ENCODE results near the gene PLCL2. TPM values are rescaled to one million over a fixed set of nuclear protein-coding genes. Genes with fewer than 3 reads are reported as not detected.
"Not testable (repeated sequence)": the region's sequence is repeated elsewhere in the genome, so short reads cannot be mapped to it uniquely, and the experiment has no call there.

The PLCL2 gene
- polyA plus RNA-seq, 1 donor from 2014 or later: 43.4 TPM

GRCh38 chr3:16978234-16978920, 93.6 kb downstream of the PLCL2 start:
- H3K4me3 Mint-ChIP-seq: no peak overlapping the region
- H3K36me3 Mint-ChIP-seq: peaks cover 9% of the 10 kb centered on the region
- no peaks in the 10 kb centered on the region for H3K9me3 Mint-ChIP-seq
- H3K27me3 Mint-ChIP-seq: no peaks in the 10 kb centered on the region
- peaks cover 22 to 45% (median 26%) of the 10 kb centered on the region in 3 donors for H3K4me1 Mint-ChIP-seq
- peak overlapping the region in 1 of 3 donors; percentile 6 for H3K27ac Mint-ChIP-seq

GRCh38 chr3:16978921-16979271, 94.1 kb downstream of the PLCL2 start:
- no peak overlapping the region for H3K4me3 Mint-ChIP-seq
- H3K36me3 Mint-ChIP-seq: peaks cover 9% of the 10 kb centered on the region

DNA sequence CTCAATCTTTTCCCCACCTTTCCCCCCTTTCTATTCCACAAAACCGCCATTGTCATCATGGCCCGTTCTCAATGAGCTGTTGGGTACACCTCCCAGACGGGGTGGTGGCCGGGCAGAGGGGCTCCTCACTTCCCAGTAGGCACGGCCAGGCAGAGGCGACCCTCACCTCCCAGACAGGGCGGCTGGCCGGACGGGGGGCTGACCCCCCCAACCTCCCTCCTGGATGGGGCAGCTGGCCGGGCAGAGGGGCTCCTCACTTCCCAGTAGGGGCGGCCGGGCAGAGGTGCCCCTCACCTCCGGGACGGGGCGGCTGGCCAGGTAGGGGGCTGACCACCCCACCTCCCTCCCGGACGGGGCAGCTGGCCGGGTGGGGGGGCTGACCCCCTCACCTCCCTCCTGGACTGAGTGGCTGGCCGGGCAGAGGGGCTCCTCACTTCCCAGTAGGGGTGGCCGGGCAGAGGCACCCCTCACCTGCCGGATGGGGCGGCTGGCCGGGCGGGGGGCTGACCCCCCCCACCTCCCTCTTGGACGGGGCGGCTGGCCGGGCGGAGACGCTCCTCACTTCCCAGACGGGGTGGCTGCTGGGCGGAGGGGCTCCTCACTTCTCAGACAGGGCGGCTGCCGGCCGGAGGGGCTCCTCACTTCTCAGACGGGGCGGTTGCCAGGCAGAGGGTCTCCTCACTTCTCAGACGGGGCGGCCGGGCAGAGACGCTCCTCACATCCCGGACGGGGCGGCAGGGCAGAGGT, 95.2 kb downstream of the PLCL2 start:
- H3K36me3 Mint-ChIP-seq, H3K27me3 Mint-ChIP-seq, H3K9me3 Mint-ChIP-seq, H3K27ac Mint-ChIP-seq, H3K4me3 Mint-ChIP-seq: not testable (repeated sequence)
- peaks cover 23 to 44% (median 25%) of the 10 kb centered on the region in 3 donors for H3K4me1 Mint-ChIP-seq

More at GRCh38 chr3:16978921-16979271, 94.1 kb downstream of the PLCL2 start:
- Mint-ChIP-seq H3K9me3 (no peaks in the 10 kb centered on the region), H3K27me3 (no peaks in the 10 kb centered on the region), H3K27ac (no peak overlapping the region), H3K4me1 (peaks cover 21 to 45% (median 23%) of the 10 kb centered on the region in 3 donors)

- H3K9me3 Mint-ChIP-seq, H3K27ac Mint-ChIP-seq, H3K36me3 Mint-ChIP-seq, H3K27me3 Mint-ChIP-seq, H3K4me3 Mint-ChIP-seq: not testable (repeated sequence)
- H3K4me1 Mint-ChIP-seq: peaks cover 21 to 43% (median 26%) of the 10 kb centered on the region in 3 donors
These were observed 95.8 kb downstream of the PLCL2 start for GRCh38 chr3:16980526-16980925.

DNA sequence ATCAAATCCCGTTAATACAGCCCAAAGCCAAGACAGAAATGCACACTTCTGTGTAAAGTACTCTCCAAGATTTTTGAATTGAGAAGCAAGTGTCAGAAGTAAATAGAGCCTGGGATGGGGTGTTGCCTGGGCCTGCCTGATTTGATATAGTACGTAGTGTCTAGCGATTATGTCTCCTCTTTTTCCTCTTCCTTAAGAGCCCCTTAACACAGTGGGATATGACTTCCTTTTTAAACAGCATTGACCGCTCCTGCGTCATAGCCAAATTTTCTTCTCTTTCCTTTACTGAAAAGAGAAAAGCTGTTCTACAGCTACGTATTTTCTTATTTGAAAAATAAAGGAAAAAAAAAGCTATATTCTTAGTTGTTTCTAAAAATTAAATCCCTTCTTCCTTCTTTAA, 97.7 kb downstream of the PLCL2 start:
- H3K9me3 Mint-ChIP-seq: no peaks in the 10 kb centered on the region
- H3K4me3 Mint-ChIP-seq: no peak overlapping the region
- peaks cover 8% of the 10 kb centered on the region for H3K36me3 Mint-ChIP-seq
- peak overlapping the region in 1 of 3 donors; percentile 45 for H3K27ac Mint-ChIP-seq
- no peaks in the 10 kb centered on the region for H3K27me3 Mint-ChIP-seq
- peaks cover 21 to 29% (median 22%) of the 10 kb centered on the region in 3 donors for H3K4me1 Mint-ChIP-seq

DNA sequence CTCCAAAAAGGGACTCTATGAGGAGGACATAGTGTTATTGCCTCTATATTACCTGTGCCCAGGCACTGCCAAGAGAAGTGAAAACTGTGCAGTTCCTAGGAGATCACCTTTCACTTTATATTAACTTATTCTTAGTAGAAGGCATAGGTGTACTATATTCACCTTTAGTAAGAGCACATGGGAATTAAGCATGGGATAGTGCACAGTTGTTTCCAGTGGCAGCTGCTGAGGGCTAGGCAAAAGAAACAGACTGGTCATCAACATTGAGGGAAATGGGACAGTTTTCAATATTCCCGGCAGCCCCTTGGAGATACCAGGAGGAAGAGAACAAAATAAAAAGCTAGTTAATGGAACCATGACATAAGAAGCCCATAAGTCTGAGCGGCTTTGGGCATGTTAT, 100.9 kb downstream of the PLCL2 start:
- Mint-ChIP-seq H3K36me3 (peaks cover 6% of the 10 kb centered on the region), H3K27ac (no peak overlapping the region), H3K4me1 (peaks cover 18 to 38% (median 28%) of the 10 kb centered on the region in 3 donors), H3K27me3 (no peaks in the 10 kb centered on the region), H3K4me3 (no peak overlapping the region), H3K9me3 (no peaks in the 10 kb centered on the region)

DNA sequence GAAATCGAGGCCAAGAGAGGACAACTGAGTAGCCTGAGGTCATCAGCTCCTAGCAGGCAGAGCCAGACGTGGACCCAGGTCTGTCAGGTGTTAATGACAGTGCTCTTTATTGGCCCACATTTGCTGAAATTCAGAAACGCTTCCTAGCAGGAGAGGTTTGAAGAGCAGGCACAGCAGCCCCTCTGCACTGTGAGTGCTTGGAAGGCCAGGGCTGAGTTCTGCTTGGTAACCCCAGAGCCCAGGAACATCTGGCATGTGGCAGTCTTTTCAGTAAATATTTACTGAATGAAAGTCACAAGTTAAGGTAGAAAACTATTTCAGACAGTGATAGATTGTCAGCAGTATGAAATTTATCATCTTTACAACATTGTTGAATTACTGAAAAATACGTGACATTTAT, 102.4 kb downstream of the PLCL2 start:
- Mint-ChIP-seq H3K4me3 (no peak overlapping the region), H3K27me3 (no peaks in the 10 kb centered on the region), H3K27ac (no peak overlapping the region), H3K4me1 (peaks cover 11 to 40% (median 28%) of the 10 kb centered on the region in 3 donors), H3K9me3 (no peaks in the 10 kb centered on the region), H3K36me3 (peaks cover 3% of the 10 kb centered on the region)

DNA sequence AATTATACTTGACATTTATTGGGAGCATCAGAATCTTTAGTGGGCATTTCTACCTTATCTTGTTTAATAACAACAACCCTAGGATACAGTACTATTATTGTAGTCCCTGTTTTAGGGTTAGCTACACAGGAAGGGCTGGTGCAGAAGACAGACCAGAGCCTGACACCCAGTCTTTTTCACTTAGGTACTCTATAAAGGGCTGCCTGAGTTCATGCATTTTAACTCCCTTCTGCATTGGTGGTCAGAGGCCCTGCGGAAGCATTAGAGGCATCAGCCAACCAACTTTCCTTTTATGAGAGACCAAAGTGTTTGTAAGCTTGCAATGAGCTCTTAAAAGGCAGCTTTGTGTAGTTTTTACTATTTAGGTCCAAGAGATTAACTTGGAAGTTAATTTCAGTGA, 105.4 kb downstream of the PLCL2 start:
- H3K4me3 Mint-ChIP-seq: no peak overlapping the region
- H3K27ac Mint-ChIP-seq: no peak overlapping the region
- no peaks in the 10 kb centered on the region for H3K9me3 Mint-ChIP-seq
- no peaks in the 10 kb centered on the region for H3K27me3 Mint-ChIP-seq
- H3K36me3 Mint-ChIP-seq: peaks cover 3% of the 10 kb centered on the region
- peaks cover 14 to 50% (median 43%) of the 10 kb centered on the region in 3 donors for H3K4me1 Mint-ChIP-seq

DNA sequence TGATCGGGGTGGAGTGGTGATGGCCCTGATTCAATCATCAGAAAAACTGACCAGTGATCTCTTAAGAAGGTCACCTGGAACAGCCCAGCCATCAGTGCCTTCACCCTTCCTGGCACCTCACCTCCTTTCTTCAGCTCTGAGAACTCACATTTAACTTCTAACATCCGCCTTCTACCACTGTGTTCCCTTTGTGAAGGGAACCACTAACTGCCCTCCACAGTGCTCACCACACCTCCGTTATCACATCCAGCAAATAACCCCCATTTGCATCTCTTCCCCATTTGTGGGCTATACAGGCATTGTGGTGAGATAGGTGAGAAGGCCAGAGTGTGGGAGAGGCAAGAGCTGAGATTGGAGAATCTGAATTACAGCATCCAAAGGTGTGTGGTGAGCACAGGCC, 107.4 kb downstream of the PLCL2 start:
- peaks cover 22 to 58% (median 56%) of the 10 kb centered on the region in 3 donors for H3K4me1 Mint-ChIP-seq

DNA sequence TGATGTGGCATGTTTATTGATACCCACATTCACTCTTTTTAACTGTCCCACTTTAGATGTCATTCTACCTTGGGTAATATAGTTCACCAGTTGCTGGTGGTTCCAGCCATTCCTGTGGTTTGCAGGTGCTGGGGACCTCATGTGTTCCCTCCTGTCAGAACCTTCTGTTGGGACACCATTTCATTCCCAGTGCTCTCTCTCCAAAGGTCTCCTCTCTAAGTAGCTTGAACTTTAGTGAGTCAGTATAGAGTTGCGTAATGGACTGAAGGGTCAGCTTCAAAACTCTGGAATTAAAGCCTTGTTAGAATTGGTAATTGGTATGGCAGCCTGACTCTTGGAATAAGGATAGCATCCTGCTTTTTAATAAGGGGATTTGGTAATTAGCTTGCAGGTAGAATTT, 108.5 kb downstream of the PLCL2 start:
- Mint-ChIP-seq H3K4me1 (peaks cover 22 to 58% (median 57%) of the 10 kb centered on the region in 3 donors), H3K27ac (no peak overlapping the region)

More for the DNA sequence above, 107.4 kb downstream of the PLCL2 start:
- no peaks in the 10 kb centered on the region for H3K36me3 Mint-ChIP-seq
- H3K4me3 Mint-ChIP-seq: peak overlapping the region in 1 of 4 donors; percentile 30
- no peak overlapping the region for H3K27ac Mint-ChIP-seq
- no peaks in the 10 kb centered on the region for H3K27me3 Mint-ChIP-seq
- H3K9me3 Mint-ChIP-seq: no peaks in the 10 kb centered on the region

DNA sequence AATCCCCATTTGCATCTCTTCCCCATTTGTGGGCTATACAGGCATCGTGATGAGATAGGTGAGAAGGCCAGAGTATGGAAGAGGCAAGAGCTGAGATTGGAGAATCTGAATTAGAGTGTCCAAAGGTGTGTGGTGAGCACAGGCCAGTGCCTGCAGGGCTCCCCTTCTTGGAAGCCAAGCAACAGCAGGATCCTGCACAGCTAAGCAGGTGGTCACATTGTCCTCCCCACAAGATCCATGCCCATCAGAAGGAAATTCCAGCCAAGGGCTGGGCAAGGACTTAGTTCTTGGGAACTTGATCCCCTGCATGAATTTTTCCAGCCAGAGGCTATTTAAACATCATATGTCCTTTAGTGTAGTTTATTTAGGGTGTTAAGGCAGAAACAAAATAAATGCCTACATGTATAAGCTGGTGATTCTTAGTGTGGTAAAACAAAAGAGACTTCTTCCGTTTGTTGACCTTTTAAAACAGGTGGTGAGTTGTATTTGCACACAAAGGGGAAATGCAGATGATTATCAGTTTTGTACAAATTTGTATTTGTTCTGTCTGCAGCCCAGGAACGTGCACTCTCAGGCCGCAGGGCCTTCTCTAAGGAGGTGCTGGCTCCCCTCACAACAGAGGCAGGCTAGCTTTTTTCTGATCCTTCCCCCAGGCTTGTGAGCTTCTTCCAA, 110.2 kb downstream of the PLCL2 start:
- Mint-ChIP-seq H3K27me3 (no peaks in the 10 kb centered on the region), H3K36me3 (no peaks in the 10 kb centered on the region), H3K4me3 (peak overlapping the region in 2 of 4 donors; percentile 7 to 65), H3K27ac (peak overlapping the region in 1 of 3 donors; percentile 48), H3K9me3 (no peaks in the 10 kb centered on the region), H3K4me1 (peaks cover 21 to 62% (median 50%) of the 10 kb centered on the region in 3 donors)

More for the DNA sequence above, 108.5 kb downstream of the PLCL2 start:
- no peaks in the 10 kb centered on the region for H3K27me3 Mint-ChIP-seq
- H3K9me3 Mint-ChIP-seq: no peaks in the 10 kb centered on the region
- no peak overlapping the region for H3K4me3 Mint-ChIP-seq
- no peaks in the 10 kb centered on the region for H3K36me3 Mint-ChIP-seq

GRCh38 chr3:16995601-16996000, 110.8 kb downstream of the PLCL2 start:
- H3K36me3 Mint-ChIP-seq: no peaks in the 10 kb centered on the region
- peak overlapping the region in 1 of 3 donors; percentile 27 for H3K27ac Mint-ChIP-seq
- H3K9me3 Mint-ChIP-seq: no peaks in the 10 kb centered on the region
- no peaks in the 10 kb centered on the region for H3K27me3 Mint-ChIP-seq
- H3K4me1 Mint-ChIP-seq: peaks cover 23 to 65% (median 53%) of the 10 kb centered on the region in 3 donors
- H3K4me3 Mint-ChIP-seq: no peak overlapping the region

- H3K4me3 Mint-ChIP-seq: no peak overlapping the region
- peaks cover 22 to 56% (median 50%) of the 10 kb centered on the region in 3 donors for H3K4me1 Mint-ChIP-seq
- H3K27ac Mint-ChIP-seq: peak overlapping the region in 1 of 3 donors; percentile 8
- H3K27me3 Mint-ChIP-seq: no peaks in the 10 kb centered on the region
- peaks cover 8% of the 10 kb centered on the region for H3K36me3 Mint-ChIP-seq
- H3K9me3 Mint-ChIP-seq: peaks cover 1 to 16% (median 3%) of the 10 kb centered on the region in 3 donors
These were observed 113.6 kb downstream of the PLCL2 start for GRCh38 chr3:16998236-16998923.

DNA sequence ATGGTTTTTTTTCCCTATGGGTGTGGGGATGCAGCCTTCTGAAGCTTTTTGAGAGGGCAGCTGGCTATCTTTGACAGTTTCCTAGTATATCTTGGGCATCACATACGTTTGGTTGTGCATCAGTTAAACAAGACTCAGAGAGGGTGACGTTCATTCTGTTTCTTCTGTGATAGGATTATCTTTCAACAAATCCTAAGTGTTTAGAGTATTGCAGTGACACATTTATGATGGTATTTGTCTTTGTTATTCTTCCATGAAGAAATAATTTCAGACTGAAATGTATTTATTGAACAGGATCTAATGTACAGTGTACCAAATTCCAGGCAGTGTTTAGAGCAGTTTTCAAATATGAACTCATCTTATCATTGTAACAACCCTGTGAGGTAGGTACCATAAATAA, 114.4 kb downstream of the PLCL2 start:
- H3K27me3 Mint-ChIP-seq: no peaks in the 10 kb centered on the region
- peaks cover 8% of the 10 kb centered on the region for H3K36me3 Mint-ChIP-seq
- H3K4me3 Mint-ChIP-seq: no peak overlapping the region
- peaks cover 1 to 16% (median 3%) of the 10 kb centered on the region in 3 donors for H3K9me3 Mint-ChIP-seq
- H3K27ac Mint-ChIP-seq: peak overlapping the region in 1 of 3 donors; percentile 8
- peaks cover 25 to 57% (median 56%) of the 10 kb centered on the region in 3 donors for H3K4me1 Mint-ChIP-seq

Data from IgD-negative memory B cell (primary cell).